Astrocyte (in vitro differentiated cells and primary cell): ENCODE measurements around the gene NEIL3.

Experiments used
- CTCF ChIP-seq: IDR thresholded peaks from 2 replicates; pipeline ENCODE4 v1.5.1; 2011; ENCODE audit warnings: low read depth, mild to moderate bottlenecking, inconsistent platforms, low read length, moderate library complexity; ENCODE audit not compliant: insufficient read depth
- EZH2 ChIP-seq: IDR thresholded peaks from 2 replicates; pipeline ENCODE4 v1.6.1; 2012; ENCODE audit warnings: mild to moderate bottlenecking, low read length, inconsistent platforms; ENCODE audit not compliant: insufficient read depth

GRCh38 chr4:177283167-177283566 lies 26.5 kb upstream of the NEIL3 start:
- TF ChIP-seq CTCF (no peak), EZH2 (no peak)
